Measurements from ENCODE around the gene CCDC183. TPM values are rescaled to one million over a fixed set of nuclear protein-coding genes. Genes with fewer than 3 reads are reported as not detected.

Gene CCDC183
- total and polyA plus RNA-seq, 5 donors from 2014 or later: 0.16 to 2.3 (median 0.65) TPM; not detected in 1

DNA sequence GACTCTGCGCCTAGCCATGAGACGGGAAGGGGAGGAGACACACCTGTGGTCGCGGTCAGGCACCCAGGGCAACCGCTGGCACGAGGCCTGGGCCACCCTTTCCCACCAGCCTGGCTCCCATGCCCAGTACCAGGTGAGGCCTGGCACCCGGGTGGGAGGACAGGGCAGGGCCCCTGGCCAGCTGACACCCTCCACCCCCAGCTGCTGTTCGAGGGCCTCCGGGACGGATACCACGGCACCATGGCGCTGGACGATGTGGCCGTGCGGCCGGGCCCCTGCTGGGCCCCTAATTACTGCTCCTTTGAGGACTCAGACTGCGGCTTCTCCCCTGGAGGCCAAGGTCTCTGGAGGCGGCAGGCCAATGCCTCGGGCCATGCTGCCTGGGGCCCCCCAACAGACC lies 61.0 kb downstream of the CCDC183 start:
- Histone ChIP-seq H3K36me3 (ENCODE audit: control insufficient read depth, insufficient read depth, low read length) (peaks cover 9% of the 10 kb centered on the region), H3K9me3 (ENCODE audit: control insufficient read depth in 2 of 2, low read length in 2 of 2) (no peaks in the 10 kb centered on the region), H3K27me3 (ENCODE audit: control insufficient read depth, insufficient read depth, low read length) (no peaks in the 10 kb centered on the region), H3K4me3 (ENCODE audit: low read depth, low read length) (no peak overlapping the region), H3K27ac (ENCODE audit: insufficient read depth, low read length, poor library complexity, severe bottlenecking) (no peak overlapping the region), H3K4me1 (ENCODE audit: control insufficient read depth, insufficient read depth, low read length, poor library complexity, severe bottlenecking) (no peaks in the 10 kb centered on the region)
- H3K27ac Mint-ChIP-seq: no peak overlapping the region
- no peaks in the 10 kb centered on the region for H3K27me3 Mint-ChIP-seq
- H3K9me3 Mint-ChIP-seq: peaks cover 0 to 1% (median 0%) of the 10 kb centered on the region in 7 donors
- DNase-seq (no peak), ATAC-seq (ENCODE audit: low read depth in 2 of 2) (no peak)
- H3K36me3 Mint-ChIP-seq: peaks cover 3% of the 10 kb centered on the region
- H3K4me1 Mint-ChIP-seq: peaks cover 0 to 2% (median 0%) of the 10 kb centered on the region in 4 donors
- H3K4me3 Mint-ChIP-seq: no peak overlapping the region

Other genes with a start within 250 kb of the CCDC183 start
- 1.7 TPM for gene EGFL7, start 133.4 kb upstream of the CCDC183 start, total RNA-seq
- gene EGFL7, start 133.4 kb upstream of the CCDC183 start, polyA plus RNA-seq: not detected
- 11.0 TPM for gene AGPAT2, start 108.9 kb upstream of the CCDC183 start, total RNA-seq
- 10 to 100 TPM; 12.0 to 22.1 (median 21.1) TPM for gene AGPAT2, start 108.9 kb upstream of the CCDC183 start, polyA plus RNA-seq
- gene DIPK1B, start 83.8 kb upstream of the CCDC183 start, total RNA-seq: 1.3 TPM
- under 1 TPM in 1 of 4 donors, not detected in 3; 0.16 TPM for gene DIPK1B, start 83.8 kb upstream of the CCDC183 start, polyA plus RNA-seq
- 0.30 TPM for gene LCN10, start 53.4 kb upstream of the CCDC183 start, total RNA-seq
- 1 to 10 TPM; 1.6 to 3.9 (median 3.0) TPM for gene LCN10, start 53.4 kb upstream of the CCDC183 start, polyA plus RNA-seq
- not detected for gene LCN6, start 47.8 kb upstream of the CCDC183 start, total RNA-seq
- gene LCN6, start 47.8 kb upstream of the CCDC183 start, polyA plus RNA-seq: not detected
- not detected for gene LCN8, start 38.1 kb upstream of the CCDC183 start, total RNA-seq
- gene LCN8, start 38.1 kb upstream of the CCDC183 start, polyA plus RNA-seq: not detected
- not detected for gene LCN15, start 31.8 kb upstream of the CCDC183 start, total RNA-seq
- gene LCN15, start 31.8 kb upstream of the CCDC183 start, polyA plus RNA-seq: not detected
- gene TMEM141, start 5.0 kb upstream of the CCDC183 start, total RNA-seq: 20.7 TPM
- 10 to 100 TPM; 28.2 to 39.3 (median 35.5) TPM for gene TMEM141, start 5.0 kb upstream of the CCDC183 start, polyA plus RNA-seq
- gene RABL6, start 11.6 kb downstream of the CCDC183 start, total RNA-seq: 63.6 TPM
- gene RABL6, start 11.6 kb downstream of the CCDC183 start, polyA plus RNA-seq: 10 to 100 TPM in 2 of 4 donors, 1 to 10 TPM in 2; 9.4 to 13.9 (median 10.6) TPM
- gene AJM1, start 46.1 kb downstream of the CCDC183 start, total RNA-seq: 4.3 TPM
- under 1 TPM in 2 of 4 donors, not detected in 2; 0.10 to 0.11 TPM for gene AJM1, start 46.1 kb downstream of the CCDC183 start, polyA plus RNA-seq
- 33.7 TPM for gene PHPT1, start 53.1 kb downstream of the CCDC183 start, total RNA-seq
- gene PHPT1, start 53.1 kb downstream of the CCDC183 start, polyA plus RNA-seq: 10 to 100 TPM; 65.4 to 95.8 (median 80.3) TPM
- gene MAMDC4, start 56.0 kb downstream of the CCDC183 start, total RNA-seq: 2.7 TPM
- gene MAMDC4, start 56.0 kb downstream of the CCDC183 start, polyA plus RNA-seq: under 1 TPM in 1 of 4 donors, not detected in 3; 0.30 TPM
- 219 TPM for gene EDF1, start 70.0 kb downstream of the CCDC183 start, total RNA-seq
- gene EDF1, start 70.0 kb downstream of the CCDC183 start, polyA plus RNA-seq: 100 to 1,000 TPM; 297 to 398 (median 339) TPM
- gene TRAF2, start 90.2 kb downstream of the CCDC183 start, total RNA-seq: 28.6 TPM
- gene TRAF2, start 90.2 kb downstream of the CCDC183 start, polyA plus RNA-seq: 10 to 100 TPM; 11.0 to 23.0 (median 15.6) TPM
- gene FBXW5, start 148.4 kb downstream of the CCDC183 start, total RNA-seq: 96.9 TPM
- 100 to 1,000 TPM in 3 of 4 donors, 10 to 100 TPM in 1; 91.6 to 134 (median 121) TPM for gene FBXW5, start 148.4 kb downstream of the CCDC183 start, polyA plus RNA-seq
- 1.1 TPM for gene C8G, start 148.9 kb downstream of the CCDC183 start, total RNA-seq
- under 1 TPM in 1 of 4 donors, not detected in 3; 0.96 TPM for gene C8G, start 148.9 kb downstream of the CCDC183 start, polyA plus RNA-seq
- gene LCN12, start 155.9 kb downstream of the CCDC183 start, total RNA-seq: 1.4 TPM
- gene LCN12, start 155.9 kb downstream of the CCDC183 start, polyA plus RNA-seq: not detected
- 15.4 TPM for gene PTGDS, start 181.2 kb downstream of the CCDC183 start, total RNA-seq
- under 1 TPM in 1 of 4 donors, not detected in 3; 0.47 TPM for gene PTGDS, start 181.2 kb downstream of the CCDC183 start, polyA plus RNA-seq
- not detected for gene LCNL1, start 186.7 kb downstream of the CCDC183 start, total RNA-seq
- not detected for gene LCNL1, start 186.7 kb downstream of the CCDC183 start, polyA plus RNA-seq
- gene PAXX, start 196.1 kb downstream of the CCDC183 start, total RNA-seq: 83.3 TPM
- 10 to 100 TPM; 46.7 to 67.5 (median 66.0) TPM for gene PAXX, start 196.1 kb downstream of the CCDC183 start, polyA plus RNA-seq
- 1.0 TPM for gene CLIC3, start 200.2 kb downstream of the CCDC183 start, total RNA-seq
- gene CLIC3, start 200.2 kb downstream of the CCDC183 start, polyA plus RNA-seq: 1 to 10 TPM in 3 of 4 donors, under 1 TPM in 1; 0.38 to 4.5 (median 2.9) TPM
- gene ABCA2, start 231.9 kb downstream of the CCDC183 start, total RNA-seq: 135 TPM
- gene ABCA2, start 231.9 kb downstream of the CCDC183 start, polyA plus RNA-seq: 1 to 10 TPM; 3.8 to 4.5 (median 4.3) TPM
- 15.2 TPM for gene FUT7, start 235.8 kb downstream of the CCDC183 start, total RNA-seq
- gene FUT7, start 235.8 kb downstream of the CCDC183 start, polyA plus RNA-seq: 10 to 100 TPM; 31.8 to 79.0 (median 42.9) TPM
- gene NPDC1, start 249.8 kb downstream of the CCDC183 start, total RNA-seq: 106 TPM
- gene NPDC1, start 249.8 kb downstream of the CCDC183 start, polyA plus RNA-seq: 10 to 100 TPM in 2 of 4 donors, 1 to 10 TPM in 2; 4.2 to 15.3 (median 9.2) TPM